G401.6 (cell line): ENCODE data around the gene CHD3.

ENCODE experiments used
- FAIRE-seq: peaks from 2 replicates; lab custom pipeline; 2012; peaks lifted over from hg19 to GRCh38; lab: Jason Lieb, UNC

The CHD3 gene

DNA sequence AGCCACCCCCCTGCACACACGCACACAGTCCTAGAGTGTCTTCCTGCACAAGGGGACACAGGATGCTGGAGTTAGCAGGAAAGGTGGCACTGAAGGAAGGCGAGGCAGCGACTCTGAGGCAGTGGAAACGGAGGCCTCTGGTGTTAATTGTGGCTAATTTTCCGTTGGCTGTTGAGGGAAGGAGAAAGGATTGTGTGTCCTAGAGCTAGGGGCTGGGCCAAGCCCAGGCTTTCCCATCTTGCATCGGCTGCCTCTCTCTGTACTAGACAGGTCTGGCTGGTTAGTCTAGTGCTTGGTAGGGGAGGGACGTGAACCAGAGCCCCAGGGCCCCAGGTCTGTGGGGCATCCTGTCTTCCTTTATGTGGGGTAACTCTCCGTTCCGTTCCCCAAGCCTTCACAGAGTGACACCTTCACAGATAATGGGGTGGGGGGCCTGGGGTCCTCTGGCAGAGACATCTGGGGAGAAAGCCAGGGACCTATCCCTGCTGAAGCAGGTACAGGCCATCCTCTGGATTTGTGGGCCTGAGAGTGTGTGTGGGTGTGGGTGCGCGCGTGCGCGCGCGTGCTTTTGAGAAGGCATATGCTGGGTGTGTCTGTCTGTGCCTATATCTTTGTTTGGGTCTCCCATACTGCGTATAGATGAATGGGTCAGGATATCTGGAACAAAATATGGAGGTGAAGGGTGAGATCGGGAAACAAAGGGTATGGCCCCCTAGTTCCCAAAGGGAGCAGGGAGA lies at the start of gene CHD3:
Gene CHD3, plus strand, starts transcription at position 606 of the 737 bp plus-strand sequence. CDS start 212 bp downstream, outside the sequence.
- FAIRE-seq = no peak

DNA sequence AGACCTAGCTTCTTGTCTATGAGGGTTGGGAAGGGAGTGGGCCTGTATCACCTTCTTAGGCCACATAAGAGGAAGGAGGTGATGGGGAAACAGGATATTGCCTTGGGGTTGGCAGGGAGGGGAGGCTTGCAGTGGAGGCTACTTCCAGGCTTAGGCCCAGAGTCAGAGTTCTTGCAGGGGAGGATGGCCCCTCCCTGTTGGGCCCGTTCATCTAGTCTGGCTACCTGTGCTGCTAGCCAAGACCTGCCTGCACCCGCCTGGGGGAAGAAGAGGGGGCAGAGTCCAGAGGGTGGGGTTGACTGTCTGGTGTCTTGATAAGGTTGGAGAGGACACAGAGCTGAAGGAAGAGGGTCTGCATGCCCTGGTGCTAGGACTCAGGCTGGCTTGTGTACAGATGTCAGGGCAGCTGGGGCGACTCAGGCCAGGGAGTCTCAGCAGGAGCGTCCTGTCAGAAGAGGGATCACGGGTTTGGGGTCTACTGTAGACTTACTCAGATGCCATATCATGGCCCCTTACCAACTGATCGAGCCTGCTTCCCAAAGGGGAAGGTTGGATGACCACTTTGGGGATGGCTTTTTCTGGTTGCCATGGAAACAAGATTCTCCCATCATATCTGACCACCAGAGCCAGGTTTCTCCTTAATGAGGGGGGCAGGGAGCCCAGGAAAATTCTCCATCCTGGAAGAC lies 49.3 kb upstream of the CHD3 start:
- FAIRE-seq = no peak

DNA sequence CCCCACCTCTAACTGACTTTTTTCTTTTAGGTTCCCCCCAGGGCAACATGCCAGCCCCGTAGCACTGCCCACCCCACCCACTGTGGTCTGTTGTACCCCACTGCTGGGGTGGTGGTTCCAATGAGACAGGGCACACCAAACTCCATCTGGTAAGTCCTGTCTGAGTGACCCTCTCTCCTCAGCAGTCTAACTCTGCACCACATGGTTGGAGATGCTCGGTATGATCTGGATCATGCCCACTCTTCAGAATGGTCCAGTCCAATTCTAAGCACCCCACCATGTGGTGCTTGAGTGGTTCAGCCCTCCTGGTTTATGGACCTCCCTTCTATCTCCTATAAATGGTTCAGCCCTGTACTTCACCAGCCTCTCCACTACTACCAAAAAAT lies 48.7 kb upstream of the CHD3 start:
- FAIRE-seq = peak; percentile 95

DNA sequence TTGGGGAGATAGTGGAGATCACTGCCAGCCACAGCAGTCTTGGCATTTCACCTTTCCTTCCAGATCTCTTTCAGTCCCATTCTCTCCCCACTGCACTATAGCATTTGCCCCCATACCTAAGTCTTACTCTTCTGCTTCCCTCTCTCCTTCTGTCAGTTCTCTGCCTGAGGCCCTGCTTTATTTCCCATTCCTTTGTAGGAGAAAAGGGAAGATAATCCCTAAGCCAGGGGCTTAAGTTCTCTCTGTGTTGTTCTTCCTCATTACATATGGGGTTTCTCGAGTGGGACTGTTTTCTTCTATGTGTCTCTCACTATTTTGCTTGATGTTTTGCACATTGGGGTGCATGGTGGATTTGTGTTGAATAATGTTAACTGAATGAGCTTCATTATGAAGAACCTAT lies 48.1 kb upstream of the CHD3 start:
- no peak for FAIRE-seq

DNA sequence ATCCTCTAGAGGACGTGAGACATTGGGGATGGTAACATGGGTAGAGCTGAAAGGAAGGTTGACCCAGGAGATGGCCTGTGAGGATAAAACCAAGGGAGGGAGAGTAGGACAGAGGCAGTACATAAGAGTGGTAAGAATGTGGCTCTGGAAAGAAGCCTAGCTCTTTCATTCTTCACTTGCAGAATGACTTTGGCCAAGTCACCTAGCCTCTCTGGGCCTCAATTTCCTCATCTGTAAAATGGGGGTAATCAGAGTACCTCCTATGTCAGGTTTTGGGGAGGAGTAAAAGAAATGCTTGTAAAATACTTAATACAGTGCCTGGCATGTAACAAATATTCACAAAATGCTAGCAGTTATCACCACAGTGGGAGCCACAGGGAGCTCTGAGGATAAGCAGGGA lies 47.7 kb upstream of the CHD3 start:
- no peak for FAIRE-seq

DNA sequence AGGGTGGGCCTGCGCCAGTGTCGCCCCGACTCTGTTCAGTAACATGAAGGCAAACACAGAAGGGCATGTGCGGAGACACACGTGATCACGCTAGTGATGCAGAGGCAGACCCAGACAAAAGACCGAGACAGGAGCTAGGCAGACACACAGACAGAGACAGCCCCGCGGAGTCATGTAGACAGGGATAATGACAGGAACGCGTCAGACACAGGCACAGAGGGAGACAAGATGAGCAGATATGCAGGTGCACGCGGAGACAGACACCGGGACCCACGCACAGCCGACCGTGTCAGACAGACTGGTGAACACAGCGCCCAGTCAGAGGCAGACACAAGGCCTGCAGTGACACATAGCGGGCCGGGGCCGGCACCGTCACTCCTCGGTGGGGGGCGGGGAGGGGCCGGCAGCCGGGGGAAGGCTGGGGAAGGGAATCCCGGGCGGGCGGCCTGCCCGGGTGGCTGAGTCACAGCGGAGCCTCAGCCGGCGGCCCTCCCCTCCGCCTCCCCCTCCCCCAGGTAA lies 47.1 kb upstream of the CHD3 start:
- FAIRE-seq = no peak

DNA sequence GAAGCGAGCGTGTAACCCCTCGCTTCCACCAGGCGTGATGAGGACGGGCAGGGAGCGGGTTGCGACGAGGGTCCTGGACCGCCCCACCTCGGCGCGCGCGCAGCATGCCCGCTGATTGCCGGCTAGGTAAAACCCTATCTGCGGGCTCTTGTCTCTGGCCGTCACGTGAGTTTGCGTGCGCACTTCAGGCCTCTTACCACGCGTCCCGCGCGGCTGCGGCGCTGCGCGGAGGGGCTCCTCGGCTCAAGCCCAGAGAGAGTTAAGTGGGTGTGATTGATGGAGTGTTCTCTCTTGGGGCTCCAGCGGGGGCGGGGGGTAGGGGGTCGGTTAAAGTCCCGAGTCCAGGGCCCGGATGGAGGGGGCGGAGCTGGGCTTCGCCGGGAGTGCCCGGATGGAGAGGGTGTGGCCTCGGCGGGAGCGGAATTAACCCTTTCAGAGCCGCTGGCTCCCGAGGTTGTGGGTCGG lies 46.6 kb upstream of the CHD3 start:
- FAIRE-seq = peak; percentile 90

DNA sequence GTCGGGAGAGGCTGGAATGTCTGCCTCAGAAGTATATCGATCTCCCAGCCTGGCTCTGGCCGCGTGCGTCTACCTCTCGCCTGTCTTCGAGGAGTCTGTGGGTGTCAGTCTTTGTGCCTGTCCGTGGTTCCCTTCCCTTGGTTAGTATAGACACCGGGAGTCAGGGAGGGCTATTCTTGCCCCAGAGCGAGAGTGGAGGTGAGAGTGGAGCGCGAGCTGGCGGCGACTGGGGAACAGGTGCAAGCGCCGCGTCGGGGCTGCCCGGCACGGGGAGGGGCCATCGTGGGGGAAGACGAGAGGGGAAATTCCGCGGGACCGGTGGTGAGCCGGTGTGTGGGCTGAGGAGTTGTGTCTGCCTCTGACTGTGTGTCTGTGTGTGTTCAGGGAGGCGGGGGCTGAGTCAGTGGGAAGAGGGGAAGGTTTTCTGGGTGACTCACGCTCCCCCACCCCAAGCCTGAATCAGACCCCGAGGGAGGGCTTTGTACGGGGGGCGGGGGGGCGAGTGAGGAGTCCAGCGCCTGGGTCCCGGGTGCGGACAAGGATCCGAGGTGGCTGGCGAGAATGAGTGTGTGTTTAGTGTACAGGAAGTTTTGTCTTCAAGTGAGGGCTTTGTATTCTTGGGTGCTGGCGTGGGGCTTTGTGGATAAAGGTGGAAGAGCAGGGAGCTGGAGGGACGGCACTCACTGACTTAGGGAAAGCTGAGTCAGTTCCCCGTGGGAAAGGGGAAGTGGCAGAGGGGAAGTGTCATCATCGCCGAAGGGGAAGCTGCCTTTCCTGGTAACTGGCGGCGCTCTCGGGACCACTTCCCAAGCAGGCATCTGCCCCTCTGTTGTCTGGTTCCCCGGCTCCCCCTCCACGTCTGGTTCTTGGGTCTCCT lies 46.0 kb upstream of the CHD3 start:
- no peak for FAIRE-seq

DNA sequence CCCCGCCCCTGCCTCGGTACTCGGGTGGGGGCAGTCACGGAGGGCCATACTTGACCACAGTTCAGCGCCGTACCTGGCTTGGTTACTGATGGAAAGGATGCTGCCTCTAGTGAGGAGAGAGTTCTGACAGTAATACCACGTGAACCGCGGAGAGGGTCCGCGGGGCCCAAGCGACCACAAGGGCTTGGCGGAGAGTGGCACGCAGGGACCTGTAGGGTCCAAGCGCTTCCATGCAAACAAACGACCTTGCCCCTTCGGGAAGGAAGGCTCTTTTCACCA lies 45.4 kb upstream of the CHD3 start:
- FAIRE-seq = no peak

DNA sequence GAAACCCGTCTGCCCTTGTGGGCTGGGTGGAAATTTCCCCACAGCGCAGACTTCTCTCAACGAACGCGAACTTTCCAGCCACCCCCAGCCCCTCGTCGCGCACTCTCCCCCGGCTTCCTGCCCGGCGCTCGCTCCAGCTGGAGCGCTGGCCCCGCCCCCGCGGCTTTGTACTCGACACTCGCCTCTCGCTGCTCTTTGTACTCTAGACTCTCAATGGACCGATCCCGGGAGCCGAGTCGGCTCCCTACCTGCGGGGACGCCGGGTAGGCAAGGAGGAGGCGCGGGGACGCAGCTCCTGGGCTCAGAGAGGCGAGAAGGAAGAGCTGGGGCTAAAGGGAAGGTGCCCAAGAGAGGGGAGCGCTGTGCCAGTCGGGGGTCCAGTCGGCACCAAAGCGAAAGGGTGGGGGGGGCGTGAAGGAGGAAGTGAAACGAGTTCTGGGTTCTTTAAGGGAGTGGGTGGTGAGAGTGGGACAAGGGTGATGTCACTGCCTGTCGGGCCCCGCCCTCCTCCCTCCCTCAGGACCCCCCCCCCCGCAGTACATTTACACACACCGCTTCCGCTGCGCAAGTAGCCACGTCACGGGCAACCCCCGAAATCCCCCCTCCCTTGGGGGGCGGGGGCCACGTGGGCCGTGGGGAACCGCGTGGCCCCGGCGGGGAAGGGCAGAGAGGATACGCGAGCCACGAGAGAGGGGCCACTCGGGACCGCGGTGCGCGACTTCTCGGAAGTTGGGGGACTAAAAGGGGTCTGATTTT lies 44.9 kb upstream of the CHD3 start:
- no peak for FAIRE-seq

DNA sequence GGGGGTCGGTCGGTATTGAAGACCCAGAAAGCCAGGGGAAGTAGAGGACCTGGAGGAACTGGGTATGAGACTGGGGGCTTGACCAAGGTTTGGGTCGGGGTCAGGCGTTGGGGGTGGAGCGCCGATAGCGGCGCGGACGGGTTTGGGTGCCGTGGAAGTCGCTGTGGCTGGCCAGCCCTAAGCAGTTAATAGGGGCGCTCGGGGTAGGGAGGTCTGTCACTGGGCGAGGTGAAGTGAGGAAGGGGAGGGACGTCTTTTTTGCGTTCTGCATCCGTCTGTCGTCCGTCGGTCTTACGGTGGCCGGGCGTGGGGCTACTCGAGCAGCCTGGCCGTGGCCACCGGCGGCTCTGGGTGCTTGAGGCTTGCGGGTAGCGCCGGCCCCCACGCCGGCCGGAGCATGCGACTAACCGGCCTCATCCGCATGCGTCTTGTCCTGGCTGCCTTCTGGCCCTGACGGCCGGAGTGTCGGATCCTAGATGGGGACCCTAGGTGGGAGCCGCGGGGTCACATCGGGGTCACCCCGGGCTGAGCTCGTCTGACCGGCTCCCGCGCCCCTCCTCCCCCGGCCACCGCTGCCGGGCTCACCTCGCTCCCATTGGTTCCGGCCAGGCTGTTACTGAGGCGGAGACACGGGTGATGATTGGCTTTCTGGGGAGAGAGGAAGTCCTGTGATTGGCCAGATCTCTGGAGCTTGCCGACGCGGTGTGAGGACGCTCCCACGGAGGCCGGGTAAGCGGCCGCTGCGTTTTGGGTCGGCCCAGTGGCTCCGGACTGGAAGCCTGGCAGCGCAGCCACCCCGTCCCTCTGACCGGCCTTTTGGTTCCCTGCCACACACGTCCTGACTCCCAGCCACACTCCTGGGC lies 44.1 kb upstream of the CHD3 start:
- FAIRE-seq = peak; percentile 98

DNA sequence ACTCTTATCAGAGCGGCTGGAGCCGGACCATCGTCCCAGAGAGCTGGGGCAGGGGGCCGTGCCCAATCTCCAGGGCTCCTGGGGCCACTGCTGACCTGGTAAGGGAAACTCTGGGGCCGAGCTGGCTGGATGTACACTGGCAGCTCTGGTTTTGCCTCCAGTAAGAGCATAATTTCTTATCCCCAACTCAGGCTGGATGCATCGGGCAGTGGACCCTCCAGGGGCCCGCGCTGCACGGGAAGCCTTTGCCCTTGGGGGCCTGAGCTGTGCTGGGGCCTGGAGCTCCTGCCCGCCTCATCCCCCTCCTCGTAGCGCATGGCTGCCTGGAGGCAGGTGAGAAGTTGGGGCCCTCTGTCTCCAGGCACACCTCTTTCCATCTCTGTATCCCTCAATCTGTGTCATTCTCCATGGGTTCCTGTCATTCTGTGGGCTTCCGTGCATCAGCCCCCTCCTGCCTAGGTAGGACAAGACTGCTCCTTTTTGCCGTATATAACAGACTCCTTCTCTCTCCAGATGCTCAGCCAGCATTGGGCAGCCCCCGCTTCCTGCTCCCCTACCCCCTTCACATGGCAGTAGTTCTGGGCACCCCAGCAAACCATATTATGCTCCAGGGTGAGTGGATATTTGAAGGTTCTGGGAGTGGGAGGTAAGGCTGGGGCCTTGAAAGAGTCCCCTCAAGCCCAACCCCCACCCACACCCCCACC lies 43.1 kb upstream of the CHD3 start:
- no peak for FAIRE-seq

DNA sequence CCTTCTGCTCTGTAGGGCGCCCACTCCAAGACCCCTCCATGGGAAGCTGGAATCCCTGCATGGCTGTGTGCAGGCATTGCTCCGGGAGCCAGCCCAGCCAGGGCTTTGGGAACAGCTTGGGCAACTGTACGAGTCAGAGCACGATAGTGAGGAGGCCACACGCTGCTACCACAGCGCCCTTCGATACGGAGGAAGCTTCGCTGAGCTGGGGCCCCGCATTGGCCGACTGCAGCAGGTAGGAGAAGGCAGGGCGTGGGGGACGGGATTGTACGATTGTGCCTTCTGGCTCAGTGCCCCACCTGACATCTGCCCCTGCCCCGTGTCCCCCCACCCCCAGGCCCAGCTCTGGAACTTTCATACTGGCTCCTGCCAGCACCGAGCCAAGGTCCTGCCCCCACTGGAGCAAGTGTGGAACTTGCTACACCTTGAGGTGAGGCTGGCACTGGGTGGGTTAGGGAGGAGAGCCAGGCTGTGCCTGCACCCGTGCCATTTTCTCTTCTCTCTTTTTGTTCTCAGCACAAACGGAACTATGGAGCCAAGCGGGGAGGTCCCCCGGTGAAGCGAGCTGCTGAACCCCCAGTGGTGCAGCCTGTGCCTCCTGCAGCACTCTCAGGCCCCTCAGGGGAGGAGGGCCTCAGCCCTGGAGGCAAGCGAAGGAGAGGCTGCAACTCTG lies 42.4 kb upstream of the CHD3 start:
- no peak for FAIRE-seq

DNA sequence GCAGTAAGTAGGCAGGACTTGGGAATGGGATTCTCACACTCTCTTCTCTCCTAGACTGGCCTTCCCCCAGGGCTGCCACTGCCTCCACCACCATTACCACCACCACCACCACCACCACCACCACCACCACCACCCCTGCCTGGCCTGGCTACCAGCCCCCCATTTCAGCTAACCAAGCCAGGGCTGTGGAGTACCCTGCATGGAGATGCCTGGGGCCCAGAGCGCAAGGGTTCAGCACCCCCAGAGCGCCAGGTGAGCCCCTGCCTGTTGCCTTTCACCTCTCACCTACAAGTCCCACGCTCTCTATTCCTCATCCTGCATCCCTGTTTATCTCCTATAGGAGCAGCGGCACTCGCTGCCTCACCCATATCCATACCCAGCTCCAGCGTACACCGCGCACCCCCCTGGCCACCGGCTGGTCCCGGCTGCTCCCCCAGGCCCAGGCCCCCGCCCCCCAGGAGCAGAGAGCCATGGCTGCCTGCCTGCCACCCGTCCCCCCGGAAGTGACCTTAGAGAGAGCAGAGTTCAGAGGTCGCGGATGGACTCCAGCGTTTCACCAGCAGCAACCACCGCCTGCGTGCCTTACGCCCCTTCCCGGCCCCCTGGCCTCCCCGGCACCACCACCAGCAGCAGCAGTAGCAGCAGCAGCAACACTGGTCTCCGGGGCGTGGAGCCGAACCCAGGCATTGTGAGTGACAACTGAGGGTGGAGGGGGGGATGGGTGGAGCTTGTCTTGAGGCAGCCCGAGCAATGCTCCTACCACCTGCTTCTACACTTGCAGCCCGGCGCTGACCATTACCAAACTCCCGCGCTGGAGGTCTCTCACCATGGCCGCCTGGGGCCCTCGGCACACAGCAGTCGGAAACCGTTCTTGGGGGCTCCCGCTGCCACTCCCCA lies 41.6 kb upstream of the CHD3 start:
- FAIRE-seq = no peak

DNA sequence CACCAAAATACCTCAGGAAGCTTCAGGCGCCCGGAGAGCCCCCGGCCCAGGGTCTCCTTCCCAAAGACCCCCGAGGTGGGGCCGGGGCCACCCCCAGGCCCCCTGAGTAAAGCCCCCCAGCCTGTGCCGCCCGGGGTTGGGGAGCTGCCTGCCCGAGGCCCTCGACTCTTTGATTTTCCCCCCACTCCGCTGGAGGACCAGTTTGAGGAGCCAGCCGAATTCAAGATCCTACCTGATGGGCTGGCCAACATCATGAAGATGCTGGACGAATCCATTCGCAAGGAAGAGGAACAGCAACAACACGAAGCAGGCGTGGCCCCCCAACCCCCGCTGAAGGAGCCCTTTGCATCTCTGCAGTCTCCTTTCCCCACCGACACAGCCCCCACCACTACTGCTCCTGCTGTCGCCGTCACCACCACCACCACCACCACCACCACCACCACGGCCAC lies 40.4 kb upstream of the CHD3 start:
- FAIRE-seq = no peak

DNA sequence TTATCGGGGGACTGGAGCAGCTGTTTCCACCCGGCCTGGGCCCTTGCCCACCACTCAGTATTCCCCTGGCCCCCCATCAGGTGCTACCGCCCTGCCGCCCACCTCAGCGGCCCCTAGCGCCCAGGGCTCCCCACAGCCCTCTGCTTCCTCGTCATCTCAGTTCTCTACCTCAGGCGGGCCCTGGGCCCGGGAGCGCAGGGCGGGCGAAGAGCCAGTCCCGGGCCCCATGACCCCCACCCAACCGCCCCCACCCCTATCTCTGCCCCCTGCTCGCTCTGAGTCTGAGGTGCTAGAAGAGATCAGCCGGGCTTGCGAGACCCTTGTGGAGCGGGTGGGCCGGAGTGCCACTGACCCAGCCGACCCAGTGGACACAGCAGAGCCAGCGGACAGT lies 39.9 kb upstream of the CHD3 start:
- no peak for FAIRE-seq

DNA sequence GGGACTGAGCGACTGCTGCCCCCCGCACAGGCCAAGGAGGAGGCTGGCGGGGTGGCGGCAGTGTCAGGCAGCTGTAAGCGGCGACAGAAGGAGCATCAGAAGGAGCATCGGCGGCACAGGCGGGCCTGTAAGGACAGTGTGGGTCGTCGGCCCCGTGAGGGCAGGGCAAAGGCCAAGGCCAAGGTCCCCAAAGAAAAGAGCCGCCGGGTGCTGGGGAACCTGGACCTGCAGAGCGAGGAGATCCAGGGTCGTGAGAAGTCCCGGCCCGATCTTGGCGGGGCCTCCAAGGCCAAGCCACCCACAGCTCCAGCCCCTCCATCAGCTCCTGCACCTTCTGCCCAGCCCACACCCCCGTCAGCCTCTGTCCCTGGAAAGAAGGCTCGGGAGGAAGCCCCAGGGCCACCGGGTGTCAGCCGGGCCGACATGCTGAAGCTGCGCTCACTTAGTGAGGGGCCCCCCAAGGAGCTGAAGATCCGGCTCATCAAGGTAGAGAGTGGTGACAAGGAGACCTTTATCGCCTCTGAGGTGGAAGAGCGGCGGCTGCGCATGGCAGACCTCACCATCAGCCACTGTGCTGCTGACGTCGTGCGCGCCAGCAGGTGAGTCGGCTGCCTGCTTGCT lies 39.3 kb upstream of the CHD3 start:
- no peak for FAIRE-seq

DNA sequence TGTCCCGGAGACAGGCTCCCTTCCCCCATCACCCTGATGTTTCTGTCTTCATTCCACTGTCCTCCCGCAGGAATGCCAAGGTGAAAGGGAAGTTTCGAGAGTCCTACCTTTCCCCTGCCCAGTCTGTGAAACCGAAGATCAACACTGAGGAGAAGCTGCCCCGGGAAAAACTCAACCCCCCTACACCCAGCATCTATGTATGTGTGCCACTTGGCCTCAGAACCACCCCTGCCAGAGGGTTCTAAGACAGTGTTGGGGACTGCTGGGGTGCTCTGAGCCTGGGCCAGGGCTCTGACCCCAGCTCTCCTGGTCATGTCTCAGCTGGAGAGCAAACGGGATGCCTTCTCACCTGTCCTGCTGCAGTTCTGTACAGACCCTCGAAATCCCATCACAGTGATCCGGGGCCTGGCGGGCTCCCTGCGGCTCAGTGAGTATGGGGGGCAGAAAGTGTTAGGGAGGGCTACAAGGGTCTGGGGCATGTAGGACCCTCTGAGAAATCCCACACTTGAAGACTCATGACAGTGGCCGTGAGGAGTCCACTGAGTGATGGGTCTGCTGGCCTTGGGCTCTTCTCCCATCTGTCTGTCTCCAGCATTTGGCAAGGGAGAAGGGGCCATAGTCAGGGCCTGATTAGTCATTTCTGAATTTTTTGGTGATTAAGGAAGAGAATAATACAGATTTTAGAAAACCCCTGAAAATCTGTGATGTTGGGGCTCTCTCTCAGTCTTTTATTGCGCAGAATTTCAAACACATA lies 38.7 kb upstream of the CHD3 start:
- FAIRE-seq = no peak
